WI38 (cell line): ENCODE results near the gene BRSK1.

Source experiments
- H3K4me3 ChIP-seq: 2 replicates; pipeline ENCODE4 v1.5.1; 2011; ENCODE audit warnings: low read depth, mild to moderate bottlenecking, control low read depth, low read length
- TF ChIP-seq, protein P1 (sequence below): IDR thresholded peaks from 2 replicates; pipeline ENCODE4 v1.5.1; 2012; ENCODE audit warnings: low read depth, mild to moderate bottlenecking, control low read depth, low read length

Gene BRSK1

DNA sequence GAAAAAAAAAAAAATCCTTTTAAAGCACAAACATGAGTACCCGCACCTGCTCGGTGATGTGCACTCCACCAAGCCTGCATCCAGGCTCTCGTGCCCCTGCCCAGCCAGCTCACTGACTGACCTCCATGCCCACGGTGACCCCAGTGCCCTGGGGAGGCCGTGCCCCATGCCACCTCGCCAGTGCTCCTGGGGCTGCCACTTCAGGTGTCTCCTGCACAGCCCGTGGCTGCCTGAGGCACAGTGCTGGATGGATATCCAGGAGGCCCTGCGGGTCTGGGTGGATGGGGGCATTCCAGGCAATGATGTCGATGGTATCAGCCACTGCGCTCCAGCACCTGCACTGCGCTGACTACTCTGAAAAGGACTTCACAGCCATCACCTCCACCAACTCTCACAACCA is 34.0 kb upstream of the BRSK1 start:
- H3K4me3 ChIP-seq = no peak overlapping the region
- TF ChIP-seq, protein P1, sequence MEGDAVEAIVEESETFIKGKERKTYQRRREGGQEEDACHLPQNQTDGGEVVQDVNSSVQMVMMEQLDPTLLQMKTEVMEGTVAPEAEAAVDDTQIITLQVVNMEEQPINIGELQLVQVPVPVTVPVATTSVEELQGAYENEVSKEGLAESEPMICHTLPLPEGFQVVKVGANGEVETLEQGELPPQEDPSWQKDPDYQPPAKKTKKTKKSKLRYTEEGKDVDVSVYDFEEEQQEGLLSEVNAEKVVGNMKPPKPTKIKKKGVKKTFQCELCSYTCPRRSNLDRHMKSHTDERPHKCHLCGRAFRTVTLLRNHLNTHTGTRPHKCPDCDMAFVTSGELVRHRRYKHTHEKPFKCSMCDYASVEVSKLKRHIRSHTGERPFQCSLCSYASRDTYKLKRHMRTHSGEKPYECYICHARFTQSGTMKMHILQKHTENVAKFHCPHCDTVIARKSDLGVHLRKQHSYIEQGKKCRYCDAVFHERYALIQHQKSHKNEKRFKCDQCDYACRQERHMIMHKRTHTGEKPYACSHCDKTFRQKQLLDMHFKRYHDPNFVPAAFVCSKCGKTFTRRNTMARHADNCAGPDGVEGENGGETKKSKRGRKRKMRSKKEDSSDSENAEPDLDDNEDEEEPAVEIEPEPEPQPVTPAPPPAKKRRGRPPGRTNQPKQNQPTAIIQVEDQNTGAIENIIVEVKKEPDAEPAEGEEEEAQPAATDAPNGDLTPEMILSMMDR = no peak

DNA sequence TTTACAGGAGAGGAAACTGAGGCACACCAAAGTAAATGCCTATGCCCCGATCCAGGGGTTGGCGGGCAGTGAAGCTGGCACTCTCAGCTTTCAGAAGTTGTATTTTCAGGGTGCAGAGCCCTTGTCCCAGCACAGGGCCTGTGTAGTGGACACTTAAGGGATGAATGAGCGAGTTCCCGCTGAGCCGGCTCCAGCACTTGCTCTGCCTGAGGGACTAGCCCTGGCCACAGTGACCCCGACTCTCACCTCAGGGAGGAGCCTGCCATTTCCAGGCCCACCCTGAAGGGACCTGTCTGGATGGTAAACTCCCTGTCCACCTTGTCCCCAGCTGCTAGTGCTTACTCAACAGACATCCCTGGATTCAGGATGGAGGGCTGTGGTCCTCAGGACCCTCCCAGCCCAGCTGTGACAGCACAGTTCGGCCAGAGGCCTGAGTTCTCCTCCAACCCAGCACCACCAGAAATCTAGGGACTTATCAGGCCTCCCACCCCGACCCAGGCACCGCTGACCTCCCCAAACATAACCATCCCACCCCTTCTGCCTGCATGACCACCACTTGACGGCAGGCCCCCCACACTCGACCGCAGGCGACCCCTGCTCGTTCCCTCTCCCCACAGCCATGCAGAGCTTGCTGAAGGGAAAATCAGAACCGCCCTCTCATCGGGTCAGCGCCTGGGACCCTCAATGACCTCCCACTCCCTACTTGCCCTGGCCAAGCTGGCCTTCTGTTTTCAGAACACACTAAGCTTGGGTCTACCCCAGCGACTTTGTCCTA is 33.3 kb upstream of the BRSK1 start:
- TF ChIP-seq, protein P1 = no peak
- no peak overlapping the region for H3K4me3 ChIP-seq

DNA sequence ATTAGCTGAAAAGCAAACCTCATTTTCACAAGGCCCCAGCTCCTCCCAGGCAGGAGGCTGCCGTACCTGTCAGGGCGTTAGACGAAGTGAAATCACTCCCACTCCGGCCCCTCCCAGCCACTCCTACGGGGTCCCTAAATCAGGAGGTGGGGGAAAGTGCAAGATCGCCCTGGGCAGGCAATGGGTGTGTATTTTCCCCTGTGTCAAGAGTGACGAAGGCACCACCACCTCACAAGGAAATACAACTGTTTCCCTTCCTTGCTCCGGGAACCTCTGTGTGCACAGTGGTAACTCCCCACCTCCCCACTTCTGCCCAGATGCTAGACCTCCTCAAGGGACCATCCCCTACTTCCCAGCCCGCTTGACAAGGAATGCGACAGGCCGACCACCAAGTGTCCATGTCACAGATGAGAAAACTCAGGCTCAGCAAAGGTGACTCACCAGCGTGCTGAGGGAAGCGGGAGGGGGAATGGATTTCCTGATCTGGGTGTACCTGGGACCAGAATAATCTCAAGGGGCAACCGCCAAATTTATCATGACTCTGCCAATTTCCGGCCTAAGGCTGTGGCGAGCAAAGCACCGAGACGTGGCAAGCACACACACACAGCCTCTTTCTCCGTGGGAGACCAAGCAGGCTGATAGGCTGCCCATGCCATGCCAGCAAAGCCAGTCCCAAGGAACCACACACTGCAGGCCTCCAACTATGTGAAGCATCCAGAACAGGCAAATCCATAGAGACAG is 32.3 kb upstream of the BRSK1 start:
- no peak overlapping the region for H3K4me3 ChIP-seq
- TF ChIP-seq, protein P1 = no peak

- H3K4me3 ChIP-seq = no peak overlapping the region
- TF ChIP-seq, protein P1 = no peak
These were observed 30.8 kb upstream of the BRSK1 start for GRCh38 chr19:55252760-55253663.

- no peak overlapping the region for H3K4me3 ChIP-seq
- TF ChIP-seq, protein P1 = no peak
These were observed 29.8 kb upstream of the BRSK1 start for GRCh38 chr19:55253842-55254624.

- TF ChIP-seq, protein P1 = no peak
- no peak overlapping the region for H3K4me3 ChIP-seq
These were observed 29.2 kb upstream of the BRSK1 start for GRCh38 chr19:55254625-55254977.
